ENCODE measurements around the gene ATP1A4. TPM values are rescaled to one million over a fixed set of nuclear protein-coding genes. Genes with fewer than 3 reads are reported as not detected.

The ATP1A4 gene
- total and polyA plus RNA-seq, 2 of the 8 experiments (the other 6 are each of a cell fraction or from before 2014, with no cell fraction given), result 0.48 to 0.61 TPM

GRCh38 chr1:160189649-160190625 lies 38.5 kb downstream of the ATP1A4 start, which contains the start of gene CASQ1:
Gene CASQ1 (plus strand): TSS chr1:160190575. CDS start chr1:160190752, 177 bp downstream.
- Histone ChIP-seq H2BK12ac (ENCODE audit: low read depth, low read length) (peak within 1 kb of the TSS; percentile 92; the same call in 1 of the 2 replicates), H2BK120ac (replicated peaks; ENCODE audit: low read depth, low read length) (no peak within 1 kb of the TSS), H4K8ac (ENCODE audit: extremely low read depth, insufficient read depth, low read length) (no peak within 1 kb of the TSS; the same call in none of the 2 replicates), H3K9ac (replicated peaks in 1 of 4; ENCODE audit: extremely low read depth in 1 of 4, low read depth in 3 of 4, low read length in 3 of 4) (no peak within 1 kb of the TSS), H3K79me2 (ENCODE audit: control insufficient read depth in 1 of 2, insufficient read depth in 2 of 2, low read length in 2 of 2) (no peaks in the 10 kb centered on the region), H4K91ac (replicated peaks; ENCODE audit: insufficient read length, low read length) (peak within 1 kb of the TSS; percentile 13), H3K27me3 (replicated peaks in 1 of 4; ENCODE audit: control insufficient read depth in 3 of 4, extremely low read depth in 1 of 4, insufficient read depth in 3 of 4, low read length in 3 of 4) (no peaks in the 10 kb centered on the region; a peak in 1 of 7 replicates), H3K18ac (ENCODE audit: extremely low read depth, low read length) (peak within 1 kb of the TSS; percentile 22; the same call in 1 of the 2 replicates), H2BK5ac (ENCODE audit: low read depth, low read length) (peak within 1 kb of the TSS; percentile 19; the same call in 1 of the 2 replicates), H2BK20ac (ENCODE audit: low read length) (peak within 1 kb of the TSS; percentile 83; the same call in 1 of the 2 replicates), H3K9me3 (ENCODE audit: insufficient read depth in 2 of 2, low read depth in 1 of 2, low read length in 1 of 2) (no peaks in the 10 kb centered on the region), H2AK5ac (ENCODE audit: low read depth, low read length) (peak within 1 kb of the TSS; percentile 78), H3K56ac (replicated peaks; ENCODE audit: insufficient read length, low read depth, low read length) (no peak within 1 kb of the TSS), H3K23ac (ENCODE audit: insufficient read length) (no peak within 1 kb of the TSS), H3K4ac (replicated peaks; ENCODE audit: insufficient read length, low read depth, low read length) (no peak within 1 kb of the TSS), H3K27ac (ENCODE audit: low read depth, low read length) (no peak within 1 kb of the TSS), H3K4me3 (ENCODE audit: extremely low read depth in 1 of 4, insufficient read depth in 2 of 4, low read depth in 3 of 4, low read length in 4 of 4) (no peak within 1 kb of the TSS), H3K23me2 (ENCODE audit: low read depth, low read length) (peaks cover 10% of the 10 kb centered on the region), H3K14ac (ENCODE audit: insufficient read length) (no peak within 1 kb of the TSS), H2BK15ac (ENCODE audit: low read length) (peak within 1 kb of the TSS; percentile 82; the same call in 1 of the 2 replicates), H4K20me1 (replicated peaks in 1 of 2; ENCODE audit: control insufficient read depth in 1 of 2, insufficient read depth in 2 of 2, low read length in 2 of 2) (peaks cover 0 to 9% of the 10 kb centered on the region in 2 experiments), H4K5ac (ENCODE audit: insufficient read length, low read depth, low read length) (no peak within 1 kb of the TSS), H3K4me1 (replicated peaks in 1 of 4; ENCODE audit: control insufficient read depth in 3 of 4, insufficient read depth in 4 of 4, low read length in 3 of 4) (peaks cover 3 to 26% (median 8%) of the 10 kb centered on the region in 4 experiments; a peak in 6 of 7 replicates), H2AFZ (ENCODE audit: low read length) (no peak within 1 kb of the TSS), H3K4me2 (ENCODE audit: insufficient read depth in 1 of 2, low read depth in 2 of 2, low read length in 2 of 2) (no peak within 1 kb of the TSS), H3K36me3 (ENCODE audit: control insufficient read depth in 2 of 4, insufficient read depth in 4 of 4, low read length in 3 of 4) (no peaks in the 10 kb centered on the region; a peak in 1 of 8 replicates), H3K79me1 (ENCODE audit: low read depth, low read length) (peaks cover 4% of the 10 kb centered on the region; the same call in 1 of the 2 replicates)
- CTCF ChIA-PET (ENCODE audit: partially characterized antibody), result interaction anchor here (0.8 to 8.6 kb wide), 31 partner anchors 9 to 187 kb away, joined by 3 to 195 read pairs (median 5); partner anchors contain the start of genes ATP1A4, KCNJ9 and PEA15
- no peak for DNase-seq (ENCODE audit: low read depth in 1 of 2, low spot score in 2 of 2)
- FAIRE-seq, result no peak
- TF ChIP-seq SRF (IDR thresholded peaks at IDR 0.05; ENCODE audit: low read depth, low read length) (no peak), EZH2 (IDR thresholded peaks at IDR 0.05; ENCODE audit: low read depth, low read length, severe bottlenecking) (no peak), CBX5 (IDR thresholded peaks at IDR 0.05; ENCODE audit: low read depth, low read length) (no peak), JUND (IDR thresholded peaks at IDR 0.05; ENCODE audit: low read length) (no peak)
- WGBS, 2 experiments (ENCODE audit: extremely low coverage in 1 of 2, insufficient coverage in 1 of 2, insufficient read length in 1 of 2, insufficient replicate concordance in 2 of 2, low coverage in 1 of 2, low lambda C conversion rate in 2 of 2, missing lambda C conversion rate in 1 of 2), result 83% methylated on average over 13 of the region's 15 CpGs; no CpG with 5 or more reads in 1 of the 2 experiments
- POLR2A ChIA-PET (ENCODE audit: partially characterized antibody), result interaction anchor here (0.6 to 5.9 kb wide), 9 partner anchors 10 to 62 kb away, joined by 3 to 61 read pairs (median 3); partner anchors contain the start of gene PEA15
